ENCODE data around the gene EMILIN3.

EMILIN3 gene, protein sequence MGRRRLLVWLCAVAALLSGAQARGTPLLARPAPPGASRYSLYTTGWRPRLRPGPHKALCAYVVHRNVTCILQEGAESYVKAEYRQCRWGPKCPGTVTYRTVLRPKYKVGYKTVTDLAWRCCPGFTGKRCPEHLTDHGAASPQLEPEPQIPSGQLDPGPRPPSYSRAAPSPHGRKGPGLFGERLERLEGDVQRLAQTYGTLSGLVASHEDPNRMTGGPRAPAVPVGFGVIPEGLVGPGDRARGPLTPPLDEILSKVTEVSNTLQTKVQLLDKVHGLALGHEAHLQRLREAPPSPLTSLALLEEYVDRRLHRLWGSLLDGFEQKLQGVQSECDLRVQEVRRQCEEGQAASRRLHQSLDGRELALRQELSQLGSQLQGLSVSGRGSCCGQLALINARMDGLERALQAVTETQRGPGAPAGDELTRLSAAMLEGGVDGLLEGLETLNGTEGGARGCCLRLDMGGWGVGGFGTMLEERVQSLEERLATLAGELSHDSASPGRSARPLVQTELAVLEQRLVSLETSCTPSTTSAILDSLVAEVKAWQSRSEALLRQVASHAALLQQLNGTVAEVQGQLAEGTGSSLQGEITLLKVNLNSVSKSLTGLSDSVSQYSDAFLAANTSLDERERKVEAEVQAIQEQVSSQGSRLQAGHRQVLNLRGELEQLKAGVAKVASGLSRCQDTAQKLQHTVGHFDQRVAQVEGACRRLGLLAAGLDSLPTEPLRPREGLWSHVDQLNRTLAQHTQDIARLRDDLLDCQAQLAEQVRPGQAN

DNA sequence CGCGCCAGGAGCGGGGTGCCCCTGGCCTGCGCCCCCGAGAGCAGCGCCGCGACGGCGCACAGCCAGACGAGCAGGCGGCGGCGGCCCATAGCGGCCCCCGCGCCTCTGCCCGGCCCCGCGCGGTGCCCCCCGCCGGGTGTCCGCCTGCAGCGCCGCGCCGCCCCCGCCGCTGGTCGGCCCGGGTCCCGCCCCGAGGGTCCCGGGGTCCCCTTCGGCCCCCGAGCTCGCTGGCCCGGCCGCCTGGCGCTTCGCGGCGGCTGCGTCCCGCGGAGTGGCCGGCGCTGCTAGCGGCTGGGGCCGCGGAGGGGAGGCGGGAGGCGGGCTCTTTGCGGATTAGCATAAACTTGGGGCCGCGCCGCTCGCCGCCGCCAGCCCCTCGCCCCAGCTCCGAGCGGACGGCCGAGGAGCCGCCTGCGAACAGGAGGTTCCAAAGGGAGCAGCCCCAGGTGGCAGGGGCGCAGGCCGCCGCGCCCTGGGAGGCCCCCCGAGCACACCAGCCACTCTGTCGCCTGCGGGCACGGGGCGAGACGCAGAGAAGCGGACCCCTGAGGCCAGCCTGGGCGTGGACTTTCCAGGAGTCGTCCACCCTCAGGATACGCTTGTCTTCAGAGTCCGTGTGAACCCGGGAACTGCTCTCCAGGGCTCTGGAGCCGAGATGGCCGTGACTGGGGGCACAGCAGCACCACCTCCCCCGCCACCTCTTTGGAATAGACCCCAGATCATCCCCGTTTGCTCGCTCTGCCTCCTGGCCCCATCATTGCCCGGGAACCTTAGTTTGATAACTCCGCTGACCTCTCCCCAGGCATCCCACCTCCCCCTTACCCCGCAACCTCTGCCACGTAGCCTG, at the start of gene EMILIN3:
Gene EMILIN3, minus strand, starts transcription at position 273 of the 847 bp plus-strand sequence. Its CDS starts 184 bp downstream, at position 89.
- no peak for DNase-seq (ENCODE audit: low read depth in 2 of 2)

DNA sequence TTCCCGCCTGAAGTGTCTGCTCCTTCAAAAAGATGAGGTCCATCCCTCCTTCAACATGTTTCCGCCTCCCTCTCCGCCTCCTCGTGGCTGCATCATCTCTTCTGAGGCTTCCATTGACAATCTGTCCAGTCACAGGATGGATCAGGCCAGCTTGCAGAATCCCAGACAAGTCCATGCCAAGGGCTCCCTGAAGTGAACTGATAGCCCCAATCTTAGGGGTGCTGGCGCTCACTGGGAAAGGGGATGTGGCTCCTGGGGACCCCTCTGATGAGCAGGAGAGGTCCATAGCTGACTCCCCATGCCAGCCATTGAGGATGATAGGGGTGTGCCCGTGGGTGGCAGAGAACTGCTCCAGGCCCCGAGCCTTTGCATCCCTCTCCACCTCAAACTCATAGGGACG, 48.6 kb upstream of the EMILIN3 start:
- DNase-seq (ENCODE audit: low read depth in 2 of 2) = no peak

DNA sequence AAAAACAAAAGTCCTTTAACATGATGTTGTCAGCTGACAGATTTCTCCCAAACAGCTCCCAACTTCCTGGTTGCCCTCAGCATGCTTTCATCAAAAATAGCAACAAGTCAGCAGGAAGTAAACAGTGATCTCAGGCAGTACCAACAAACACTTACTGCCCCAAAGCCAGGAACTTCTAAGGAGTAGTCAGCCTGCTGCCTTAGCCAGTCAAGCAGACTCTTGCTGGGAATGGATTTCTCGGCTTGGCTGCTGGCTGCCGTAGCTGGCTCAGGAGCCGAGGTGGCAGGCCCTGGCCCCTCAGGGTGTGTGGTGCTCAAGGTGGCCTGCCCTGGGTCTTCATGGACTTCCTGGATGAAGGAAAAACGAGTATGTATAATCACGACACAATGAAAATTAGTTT, 46.6 kb upstream of the EMILIN3 start:
- DNase-seq (ENCODE audit: low read depth in 2 of 2) = no peak

DNA sequence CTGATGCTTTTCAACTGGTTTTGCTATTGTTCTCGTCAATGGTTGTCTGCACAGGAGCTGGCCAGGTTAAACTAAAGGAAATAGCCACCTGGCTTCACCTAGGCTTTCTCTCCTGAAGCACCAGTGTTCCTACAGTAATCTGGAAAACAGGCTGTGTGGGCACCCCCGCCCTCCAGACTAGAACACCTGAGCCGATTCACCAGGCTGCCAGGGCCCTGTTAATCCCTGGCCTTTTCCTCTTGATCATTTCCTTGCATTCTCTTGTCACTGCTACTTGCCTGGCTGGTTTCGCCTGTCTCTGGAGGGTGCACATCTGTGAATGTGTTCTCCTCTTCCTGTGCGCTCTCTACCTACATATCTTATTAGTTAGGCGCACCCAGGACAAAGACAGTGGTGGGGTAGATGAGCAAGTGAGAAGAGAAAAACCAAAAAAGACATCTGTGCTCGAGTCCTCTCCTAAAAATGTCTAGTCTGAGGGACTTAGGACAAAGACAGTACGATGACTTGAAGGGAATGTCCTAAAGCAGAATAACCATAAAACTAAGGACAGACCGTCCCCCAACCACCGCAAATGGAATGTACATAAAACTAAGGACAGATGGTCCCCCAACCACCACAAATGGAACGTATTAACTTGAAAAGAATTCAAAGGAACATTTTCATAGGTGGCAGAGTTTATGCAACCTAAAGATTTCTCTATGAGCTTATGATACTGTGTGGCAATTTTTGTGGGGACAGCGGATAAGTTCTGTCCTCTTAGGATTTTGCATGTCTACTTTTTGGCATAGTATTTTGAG, 45.9 kb upstream of the EMILIN3 start:
- no peak for DNase-seq (ENCODE audit: low read depth in 2 of 2)

DNA sequence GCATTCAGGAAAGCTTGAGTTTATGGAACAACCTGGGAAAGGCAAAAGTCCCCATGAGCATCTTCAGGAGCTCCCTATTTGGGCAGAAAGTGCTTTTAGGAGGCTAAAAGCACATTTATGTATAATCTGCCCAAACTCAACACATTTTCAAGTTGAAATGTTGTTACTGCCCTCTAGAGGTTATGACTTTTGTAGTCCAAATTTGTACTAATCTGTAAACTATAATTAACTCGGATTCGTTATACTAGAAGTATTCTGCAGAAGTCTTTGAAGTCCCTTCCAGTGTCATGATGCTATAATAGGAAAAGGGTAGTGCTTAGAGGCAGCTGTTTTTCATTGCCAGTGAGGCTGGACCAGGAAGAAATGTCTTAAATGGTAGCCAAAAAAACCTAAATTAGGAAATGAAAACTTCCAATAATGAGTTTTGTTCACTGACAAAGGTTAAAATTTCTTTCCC, 44.8 kb upstream of the EMILIN3 start:
- DNase-seq (ENCODE audit: low read depth in 2 of 2) = no peak

DNA sequence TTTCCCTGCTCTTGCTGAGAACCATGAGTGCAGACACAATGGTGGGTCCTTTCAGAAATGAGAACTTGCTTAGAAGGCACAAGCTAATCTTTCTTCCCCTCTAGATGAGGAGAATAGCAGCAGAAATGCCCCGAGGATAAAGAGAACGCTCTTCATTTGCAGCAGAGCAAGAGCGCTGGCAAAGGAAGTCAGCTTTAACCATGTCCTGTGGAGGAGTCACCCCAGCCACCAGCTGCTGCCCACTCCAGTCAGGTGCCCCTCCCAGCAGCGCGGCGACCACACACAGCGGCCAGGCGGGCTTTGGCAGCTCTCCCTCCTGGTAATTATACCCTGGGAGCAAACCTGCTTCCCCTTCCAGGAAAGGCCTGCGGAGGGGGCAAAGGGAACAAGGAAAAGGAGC, 42.4 kb upstream of the EMILIN3 start:
- no peak for DNase-seq (ENCODE audit: low read depth in 2 of 2)

DNA sequence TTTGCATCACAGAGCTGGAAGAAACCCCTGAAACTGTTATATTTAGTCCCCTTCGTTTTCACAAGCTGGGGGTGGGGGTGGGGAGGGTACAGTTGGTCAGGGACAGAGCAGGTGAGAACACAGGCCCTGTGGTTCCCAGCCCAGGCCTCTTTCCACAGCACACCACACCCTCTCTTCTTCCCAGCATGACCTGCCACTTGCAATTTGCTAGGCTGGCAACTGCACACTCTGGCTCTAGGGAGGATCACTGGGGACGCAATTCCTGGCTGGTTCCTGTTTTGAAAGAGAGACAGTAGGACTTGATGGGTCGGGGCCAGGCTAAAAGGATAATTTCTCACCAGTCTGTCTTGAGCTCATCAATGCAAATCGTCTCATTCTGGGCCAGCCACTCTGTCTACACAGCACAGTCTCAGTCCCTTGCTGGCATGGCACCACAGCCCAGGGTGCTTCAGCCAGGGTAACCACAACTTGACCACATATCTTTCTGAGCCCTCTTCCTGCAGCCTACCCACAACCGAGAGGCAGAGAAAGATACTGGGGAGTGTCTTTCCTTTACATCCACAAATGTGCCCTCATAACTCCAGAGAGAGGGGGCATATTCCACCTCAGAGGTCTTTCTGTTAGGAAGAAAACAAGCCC, 41.7 kb upstream of the EMILIN3 start:
- DNase-seq (ENCODE audit: low read depth in 2 of 2) = no peak

DNA sequence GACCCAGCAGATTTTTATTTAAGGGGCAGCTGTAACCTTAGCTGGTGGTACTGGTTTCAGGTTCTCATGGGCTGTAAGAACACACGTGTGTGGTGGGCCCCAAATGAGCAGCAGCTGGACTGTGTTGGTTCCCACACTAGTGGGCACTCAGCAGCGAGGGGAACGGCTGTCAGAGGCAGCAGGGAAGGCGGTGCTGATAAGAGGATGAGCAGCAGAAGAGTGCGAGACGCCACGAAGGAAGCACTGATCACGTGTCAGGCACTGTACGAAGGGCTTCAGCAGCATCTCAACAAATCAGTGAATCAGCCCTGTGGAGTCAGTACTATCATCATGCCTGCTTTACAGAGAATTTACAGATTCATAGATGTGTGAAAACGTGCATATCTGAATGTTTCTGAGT, 41.0 kb upstream of the EMILIN3 start:
- DNase-seq (ENCODE audit: low read depth in 2 of 2) = no peak

DNA sequence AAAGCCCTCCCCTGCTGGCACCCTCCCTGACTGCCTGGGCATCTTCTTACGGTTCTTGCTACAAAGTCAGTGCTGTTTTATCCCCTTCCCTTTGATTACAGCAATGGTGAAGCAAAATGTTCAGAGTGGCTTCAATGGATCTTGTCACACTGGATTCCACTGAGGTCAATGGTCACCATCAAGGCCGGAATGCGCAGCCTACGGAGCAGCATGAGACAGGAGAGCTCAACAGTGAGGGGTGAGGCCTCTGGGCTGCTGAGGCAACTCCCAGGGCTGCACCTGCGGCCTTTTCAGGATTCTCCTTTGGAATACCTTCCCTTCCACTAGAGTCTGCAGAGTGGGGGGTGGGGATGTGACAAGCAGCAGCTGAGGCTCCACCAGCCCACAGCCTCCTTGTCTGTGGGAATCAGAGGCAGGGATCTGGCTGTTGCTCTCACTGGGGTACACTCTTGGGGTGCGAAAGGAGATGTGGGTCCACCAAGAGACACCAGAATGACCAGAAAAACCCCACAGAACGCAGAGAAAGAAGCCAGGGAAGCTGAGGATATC, 40.4 kb upstream of the EMILIN3 start:
- DNase-seq (ENCODE audit: low read depth in 2 of 2) = no peak

DNA sequence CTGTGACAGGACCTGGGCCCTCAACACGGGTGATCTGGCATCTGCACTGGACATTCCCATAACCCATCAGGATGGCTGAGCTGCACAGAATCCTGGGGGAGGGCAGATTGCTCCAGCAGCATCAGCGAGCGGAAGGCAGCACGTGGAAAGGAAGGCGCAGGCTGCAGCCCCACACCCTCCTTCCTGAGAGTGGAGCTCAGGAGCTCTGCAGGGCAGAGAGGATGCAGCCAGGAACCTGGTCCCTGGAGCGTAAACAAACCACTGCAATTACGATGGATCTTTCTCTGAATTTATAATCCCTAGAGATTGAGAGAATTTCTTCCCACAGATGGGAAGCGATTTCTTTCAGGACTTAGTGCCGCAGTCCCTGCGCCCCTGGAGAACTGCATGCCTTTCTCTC, 39.7 kb upstream of the EMILIN3 start:
- DNase-seq (ENCODE audit: low read depth in 2 of 2) = no peak

DNA sequence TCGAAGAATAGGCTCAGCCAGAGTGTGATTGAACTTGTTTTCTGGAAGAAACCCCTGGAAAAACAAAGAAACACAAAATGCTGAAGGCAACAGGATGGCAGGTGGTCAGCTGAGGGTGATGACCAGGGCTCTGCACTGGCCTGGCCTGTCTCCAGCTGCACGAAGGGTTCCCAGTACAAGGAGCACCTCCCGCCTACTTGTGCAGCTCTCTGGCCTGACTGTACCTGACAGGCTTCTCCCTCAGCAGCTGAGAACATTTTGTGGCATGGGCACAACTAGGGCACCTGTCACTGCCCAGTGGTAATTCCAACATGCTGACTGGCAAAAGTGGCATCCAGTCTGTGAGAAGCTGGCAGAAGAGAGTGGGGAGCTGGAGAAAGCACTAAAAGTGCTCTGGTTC, 38.8 kb upstream of the EMILIN3 start:
- DNase-seq (ENCODE audit: low read depth in 2 of 2) = no peak

DNA sequence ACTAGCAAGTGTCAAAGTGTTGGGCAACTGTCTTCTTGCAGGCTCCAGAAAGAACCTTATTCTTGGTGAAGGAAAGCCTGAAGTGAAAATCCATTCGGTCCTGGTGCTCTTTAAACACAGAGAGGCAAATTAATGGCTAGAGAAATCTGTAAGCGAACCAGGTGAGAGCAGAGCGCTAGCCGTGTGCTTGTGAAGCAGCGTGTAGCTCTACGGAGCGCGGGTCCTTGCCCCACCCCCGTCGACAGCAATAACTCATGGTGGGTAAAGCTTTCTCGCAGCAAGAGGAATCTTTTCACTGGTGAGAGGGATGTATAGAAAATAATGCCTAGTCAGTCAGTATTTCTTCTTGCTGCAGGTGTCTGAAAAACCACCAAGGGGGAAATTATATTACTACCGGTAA, 37.0 kb upstream of the EMILIN3 start:
- no peak for DNase-seq (ENCODE audit: low read depth in 2 of 2)

DNA sequence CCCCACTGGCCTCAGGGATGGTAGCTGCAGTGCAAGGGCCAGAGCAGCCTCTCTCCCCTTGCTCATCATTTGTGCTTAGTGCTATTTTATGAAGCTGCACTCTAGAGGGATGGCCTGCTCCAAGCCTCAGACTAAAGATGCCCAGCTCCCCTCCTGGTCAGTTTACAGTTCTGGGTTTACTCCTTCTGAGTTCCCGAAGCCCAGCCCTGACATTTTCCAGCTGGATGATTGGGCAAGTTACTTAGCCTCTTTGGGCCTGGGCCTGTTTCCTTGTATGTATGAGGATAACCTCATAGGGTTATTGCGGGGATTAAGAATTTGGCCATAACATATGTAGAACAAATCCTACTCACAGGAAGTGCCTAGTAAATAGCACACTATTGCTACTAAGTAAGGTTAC, 31.8 kb upstream of the EMILIN3 start:
- DNase-seq (ENCODE audit: low read depth in 2 of 2) = no peak

DNA sequence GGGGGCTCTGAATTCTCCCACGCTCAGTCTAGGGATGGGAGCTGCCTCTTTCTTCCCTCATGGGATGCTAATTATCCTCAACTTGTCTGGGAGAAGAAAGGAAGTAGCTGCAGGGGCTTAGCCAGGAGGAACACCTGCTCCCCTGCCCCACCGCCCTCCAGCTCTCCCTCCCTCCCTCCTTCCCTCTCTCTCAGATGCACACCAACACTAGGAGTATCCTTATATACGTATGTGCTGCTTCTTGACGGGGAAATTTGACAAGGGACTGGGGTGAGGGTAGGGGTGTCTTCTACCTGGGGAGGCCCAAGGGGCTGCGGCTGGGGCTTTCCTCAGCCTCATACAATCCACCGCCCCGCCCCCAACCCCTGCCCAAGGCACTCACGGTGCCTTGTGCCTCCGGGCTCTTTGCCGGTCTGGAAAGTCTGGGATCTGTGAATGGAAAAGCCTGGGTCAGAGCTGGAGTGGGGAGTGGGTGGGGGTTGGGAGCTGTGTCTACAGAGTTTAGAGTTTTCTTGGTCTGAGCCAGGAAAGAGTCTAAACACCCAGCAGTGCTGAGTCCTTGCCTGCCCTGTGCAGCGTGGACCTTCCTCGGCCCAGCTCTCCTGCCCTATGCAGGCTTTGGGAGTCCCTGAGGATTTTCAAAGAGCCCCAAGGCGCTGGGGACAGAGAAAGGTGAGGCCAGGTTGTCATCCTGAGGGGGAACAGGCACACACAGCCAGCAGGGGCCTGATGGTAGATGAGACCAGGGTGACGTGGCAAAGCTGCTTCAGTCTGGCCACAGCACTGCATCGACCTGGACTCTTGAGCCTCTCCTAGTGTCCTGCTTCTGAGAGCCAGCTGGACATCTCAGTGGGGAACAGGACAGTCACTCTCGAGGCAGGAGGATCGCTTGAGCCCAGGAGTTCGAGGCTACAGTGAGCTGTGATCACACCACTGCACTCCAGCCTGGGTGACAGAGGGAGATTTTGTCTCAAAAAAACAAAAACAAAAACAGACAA, 29.3 kb upstream of the EMILIN3 start:
- DNase-seq (ENCODE audit: low read depth in 2 of 2) = no peak

DNA sequence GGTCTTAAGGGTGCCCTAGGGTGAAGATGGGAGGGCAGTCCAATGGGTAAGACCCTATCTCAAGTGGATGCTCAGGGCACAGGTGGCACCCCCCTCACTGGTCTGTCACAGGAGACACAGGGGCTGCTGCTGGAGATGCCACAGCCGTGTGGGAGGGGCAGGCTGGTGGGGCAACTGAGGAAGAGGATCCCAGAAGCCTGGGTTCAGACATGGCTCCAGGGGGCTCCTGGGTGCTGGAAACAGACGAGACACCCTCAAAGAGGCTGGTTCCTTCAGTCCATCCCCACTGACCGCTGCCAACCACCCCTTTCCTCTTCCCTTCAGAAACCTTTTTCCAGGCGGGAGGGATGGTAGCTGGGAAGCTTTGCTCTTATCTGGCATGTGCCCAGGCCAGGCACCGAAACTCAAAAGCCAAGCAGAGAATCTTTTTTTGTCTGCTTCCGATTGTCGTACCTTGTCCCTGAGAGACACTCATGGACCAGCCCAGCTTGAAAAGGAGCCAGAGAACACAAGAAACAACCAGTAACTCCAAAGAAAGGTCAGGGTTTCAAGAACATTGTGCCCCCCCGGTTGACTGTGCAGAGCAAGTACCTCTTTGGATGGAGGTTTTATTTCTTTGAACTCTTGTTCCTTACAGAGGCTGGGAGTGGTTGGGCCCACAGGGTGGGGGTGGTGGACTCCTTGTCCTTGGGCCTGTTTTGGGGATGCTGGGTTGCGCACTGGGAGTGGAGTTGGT, 28.5 kb upstream of the EMILIN3 start:
- DNase-seq (ENCODE audit: low read depth in 2 of 2) = no peak

DNA sequence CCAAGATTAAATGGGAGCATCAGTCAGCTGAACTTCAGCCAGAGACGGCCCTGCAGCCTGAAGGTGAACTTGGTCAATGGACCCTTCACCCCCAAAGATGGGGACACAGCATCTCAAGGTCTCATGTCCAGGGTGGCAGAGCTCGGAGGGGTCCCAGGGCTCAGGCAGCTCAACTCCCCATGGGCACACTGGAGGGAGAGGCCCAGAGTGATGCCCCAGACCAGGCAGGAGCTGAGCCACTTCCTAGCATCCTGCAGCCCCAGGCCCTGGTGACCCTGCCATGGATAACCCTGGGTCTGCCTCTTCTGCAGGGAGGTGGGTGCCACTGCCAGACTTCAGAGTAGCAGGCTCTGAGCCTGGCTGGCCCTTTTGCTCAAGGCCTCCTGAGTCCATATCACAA, 27.5 kb upstream of the EMILIN3 start:
- no peak for DNase-seq (ENCODE audit: low read depth in 2 of 2)

DNA sequence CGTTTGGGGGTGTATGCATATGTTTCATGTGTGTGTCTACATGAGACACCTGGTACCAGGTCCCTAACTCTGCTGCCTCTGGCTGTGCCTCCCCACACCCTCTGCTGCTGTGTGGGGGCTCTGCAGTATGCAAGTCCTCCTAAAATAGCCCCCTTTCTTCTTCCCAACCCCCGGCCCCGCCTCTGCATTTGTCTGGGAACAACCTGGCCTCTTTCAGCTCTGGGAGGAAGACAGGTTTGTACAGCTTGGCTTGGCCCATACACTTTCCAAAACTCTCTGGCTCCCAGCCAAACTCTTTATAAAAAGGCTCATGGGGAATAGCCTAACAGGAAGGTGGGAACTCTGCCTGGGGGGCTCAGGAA, 27.1 kb upstream of the EMILIN3 start:
- DNase-seq (ENCODE audit: low read depth in 2 of 2) = no peak

DNA sequence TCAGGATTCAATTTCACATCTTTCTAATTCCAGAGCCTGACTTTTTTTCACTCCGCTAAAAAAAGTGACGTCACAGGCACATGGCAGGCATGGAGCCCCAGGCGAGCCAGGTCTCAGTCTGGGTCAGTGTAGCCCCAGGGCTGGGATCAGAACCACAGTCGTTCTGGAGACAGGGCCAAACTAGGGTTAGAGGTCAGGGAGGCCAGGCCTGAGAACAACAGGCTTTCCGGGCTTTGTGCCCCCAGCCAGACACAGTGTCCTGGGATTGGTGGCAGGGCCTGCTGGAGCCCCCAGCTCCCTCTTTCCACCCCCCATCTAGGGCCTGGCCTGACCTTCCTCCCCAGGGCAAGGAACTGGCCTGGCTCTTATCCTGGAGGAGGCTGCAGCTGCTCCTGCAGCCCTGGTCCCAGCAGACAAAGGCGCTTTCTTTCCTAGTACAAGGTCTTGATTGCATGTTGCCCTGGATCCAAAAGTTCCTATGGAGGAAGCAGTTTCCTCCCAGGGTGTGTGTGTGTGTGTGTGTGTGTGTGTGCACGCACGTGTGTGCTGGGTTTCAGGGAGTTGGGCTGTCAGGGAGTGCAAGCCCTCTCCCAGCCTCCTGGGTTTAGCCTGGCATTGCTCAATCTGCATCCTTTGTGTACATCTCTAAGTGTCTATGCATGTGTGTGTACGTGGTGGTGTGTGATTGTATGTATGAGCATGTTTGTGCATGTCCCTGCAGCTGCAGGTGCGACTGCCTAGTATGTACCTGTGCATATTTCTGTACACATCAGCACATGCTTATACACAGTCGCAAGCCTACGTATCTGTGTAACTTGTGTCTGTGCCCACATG, 26.5 kb upstream of the EMILIN3 start:
- DNase-seq (ENCODE audit: low read depth in 2 of 2) = no peak

Measured in stimulated activated CD8-positive, alpha-beta memory T cell treated with anti-CD3 and anti-CD28 coated beads, Interleukin-15, amount 100 ng/mL, for 4 hours (primary cell).